Cerebellar cortex (tissue), 1 donor: ENCODE measurements around the gene FIZ1.

Experiments
- DNase-seq: peaks from one replicate; pipeline ENCODE4 v3.0.0-alpha.2; 2015; ENCODE audit warnings: low spot score

The FIZ1 gene

GRCh38 chr19:55613930-55614710 lies 14.8 kb upstream of the FIZ1 start:
- DNase-seq = no peak

DNA sequence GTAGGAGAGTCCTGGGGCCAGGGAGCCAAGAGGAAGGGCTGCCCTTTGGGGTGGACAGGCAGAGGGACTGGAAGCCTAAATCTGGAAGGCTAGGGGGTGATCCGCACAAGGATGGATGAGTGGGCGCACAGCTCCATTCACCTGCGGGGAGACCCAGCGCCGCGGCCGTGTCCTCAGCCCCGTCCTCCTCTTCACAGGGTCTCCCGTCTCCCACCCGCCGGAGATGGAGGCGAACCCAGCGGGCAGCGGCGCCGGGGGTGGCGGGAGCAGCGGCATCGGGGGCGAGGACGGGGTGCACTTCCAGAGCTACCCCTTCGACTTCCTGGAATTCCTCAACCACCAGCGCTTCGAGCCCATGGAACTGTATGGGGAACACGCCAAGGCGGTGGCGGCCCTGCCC lies 14.1 kb upstream of the FIZ1 start:
- DNase-seq = no peak

DNA sequence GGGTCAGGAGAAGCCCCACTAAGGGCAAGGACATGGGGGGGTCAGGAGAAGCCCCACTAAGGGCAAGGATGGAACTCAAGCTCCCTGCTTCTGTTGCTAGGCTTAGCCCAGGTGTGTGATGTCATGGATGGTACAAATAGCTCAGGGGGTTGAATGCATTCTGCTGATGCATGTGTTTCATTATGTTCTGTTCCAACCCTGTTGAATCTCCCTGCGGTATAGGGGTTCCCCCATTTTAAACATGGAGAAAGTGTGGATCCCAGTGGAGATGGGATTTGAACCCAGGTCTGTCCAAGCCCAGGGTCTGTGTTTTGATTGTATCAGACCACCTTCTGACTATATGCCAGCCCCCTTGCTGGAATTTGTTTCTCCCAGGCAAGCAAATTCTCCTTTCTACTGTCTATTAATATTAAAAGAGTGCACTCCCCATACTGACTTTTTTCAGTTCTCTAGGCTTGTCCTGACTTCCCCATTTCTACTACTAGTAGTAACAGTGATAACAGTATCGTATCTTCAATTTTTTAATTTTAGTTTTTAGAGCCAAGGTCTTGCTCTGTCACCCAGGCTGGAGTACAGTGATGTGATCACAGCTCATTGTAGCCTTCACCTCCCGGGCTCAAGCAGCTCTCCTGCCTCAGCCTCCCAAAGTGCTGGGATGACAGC lies 12.8 kb upstream of the FIZ1 start:
- DNase-seq = no peak

- no peak for DNase-seq
These were observed 12.1 kb upstream of the FIZ1 start for GRCh38 chr19:55611300-55611982.

DNA sequence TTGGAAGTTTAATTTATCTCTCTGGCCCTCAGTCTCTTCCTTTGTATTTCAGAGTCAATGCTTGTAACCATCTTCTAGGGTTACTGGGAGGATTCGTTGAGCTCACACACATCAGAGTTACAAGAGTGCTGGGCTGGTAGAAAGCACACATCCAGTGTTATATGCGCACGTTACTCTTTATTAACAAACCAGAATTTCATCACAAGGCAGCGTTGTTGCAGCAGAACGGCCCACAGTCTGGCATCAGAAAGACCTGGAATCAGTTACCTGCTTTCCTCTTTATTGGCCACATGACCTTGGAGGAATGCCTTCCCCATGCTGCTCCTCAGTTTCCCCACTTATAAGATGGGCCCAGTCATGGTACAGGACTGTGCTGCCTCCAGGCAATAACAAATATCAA lies 10.0 kb upstream of the FIZ1 start:
- no peak for DNase-seq

DNA sequence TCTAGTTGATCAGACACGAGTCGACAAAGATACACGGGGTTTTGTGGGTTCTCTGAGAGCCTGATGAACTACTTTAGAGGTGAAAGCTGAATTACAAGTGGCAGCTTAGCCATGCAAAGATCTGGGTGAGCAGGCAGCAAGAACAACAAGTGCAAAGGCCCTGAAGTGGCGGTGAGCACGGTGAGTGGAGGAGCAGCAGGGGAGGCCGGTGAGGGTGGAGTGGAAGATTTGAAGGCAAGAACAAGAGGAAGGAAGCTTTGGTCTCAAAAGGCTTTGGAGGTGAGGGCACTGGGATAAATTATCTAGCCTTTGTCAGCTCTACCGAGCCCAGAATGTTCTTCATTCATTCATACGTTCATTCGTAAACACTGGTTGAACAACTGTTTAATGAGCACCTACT lies 7.5 kb upstream of the FIZ1 start:
- no peak for DNase-seq

GRCh38 chr19:55606471-55606787 lies 7.1 kb upstream of the FIZ1 start:
- no peak for DNase-seq

DNA sequence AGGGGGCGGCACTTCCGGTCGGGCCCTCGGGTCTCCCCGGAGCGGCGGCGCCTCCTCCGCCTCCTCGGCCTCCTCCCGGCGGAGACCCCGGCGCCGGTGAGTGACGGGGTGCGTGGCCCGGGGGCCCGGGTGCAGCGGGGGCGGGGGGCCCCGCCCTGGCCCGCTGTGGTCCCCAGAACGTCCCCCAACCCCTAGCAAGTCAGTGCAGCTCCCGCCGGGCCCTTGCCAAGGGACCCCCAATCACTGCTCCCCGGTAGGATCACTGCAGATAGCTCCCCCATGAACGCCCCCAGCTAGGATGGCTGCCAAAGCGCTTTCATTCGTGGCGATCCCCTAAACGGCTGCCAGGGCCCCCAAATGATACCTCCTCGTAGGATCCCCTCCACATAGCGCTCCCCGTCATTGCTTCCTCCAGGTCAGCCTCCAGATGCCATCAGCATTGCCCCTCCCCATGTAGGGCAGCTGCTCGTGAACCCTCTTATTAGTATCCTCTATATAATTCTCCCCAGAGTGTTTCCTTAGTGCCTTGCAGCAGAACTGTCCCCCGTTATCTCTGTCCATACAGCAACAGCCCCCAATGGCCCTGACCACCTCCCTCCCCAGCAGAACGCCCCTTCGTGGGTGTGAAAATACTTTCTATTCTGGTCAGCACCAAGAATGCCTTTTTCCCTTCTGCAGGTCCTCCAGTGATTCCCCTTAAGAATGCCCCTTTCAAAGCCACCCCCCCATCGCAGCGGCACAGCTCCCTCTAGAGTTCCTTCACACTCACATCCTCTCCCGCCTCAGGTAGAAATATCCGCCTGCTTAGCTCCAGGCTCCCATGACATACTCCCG lies 6.5 kb upstream of the FIZ1 start, which contains the start of gene ZNF865:
Gene ZNF865 (plus strand): TSS at position 11 of the 834 bp plus-strand sequence. CDS start 7,972 bp downstream, outside the sequence.
- DNase-seq = peak; percentile 95

DNA sequence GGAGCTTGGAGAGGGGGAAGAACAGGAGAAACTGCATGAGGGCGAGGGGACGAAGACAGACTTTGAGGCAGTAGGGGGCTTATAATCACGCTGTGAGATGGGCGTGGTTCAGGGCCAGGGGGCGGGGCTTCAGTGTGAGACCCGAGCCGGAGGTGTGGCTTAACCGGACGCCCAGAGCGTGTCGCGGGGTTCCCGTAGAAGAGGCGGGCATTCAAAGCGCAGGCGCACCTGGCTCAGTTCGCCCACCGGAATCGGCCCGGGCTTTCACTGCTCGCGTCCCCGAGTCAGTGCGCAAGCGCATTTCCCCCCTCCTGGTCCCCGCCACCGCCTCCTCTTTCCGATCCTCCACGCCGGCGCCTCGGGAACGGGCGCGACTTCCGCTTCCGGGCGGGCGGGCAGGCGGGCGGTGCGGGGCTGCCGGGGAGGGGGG lies 5.9 kb upstream of the FIZ1 start:
- DNase-seq = peak; percentile 97

DNA sequence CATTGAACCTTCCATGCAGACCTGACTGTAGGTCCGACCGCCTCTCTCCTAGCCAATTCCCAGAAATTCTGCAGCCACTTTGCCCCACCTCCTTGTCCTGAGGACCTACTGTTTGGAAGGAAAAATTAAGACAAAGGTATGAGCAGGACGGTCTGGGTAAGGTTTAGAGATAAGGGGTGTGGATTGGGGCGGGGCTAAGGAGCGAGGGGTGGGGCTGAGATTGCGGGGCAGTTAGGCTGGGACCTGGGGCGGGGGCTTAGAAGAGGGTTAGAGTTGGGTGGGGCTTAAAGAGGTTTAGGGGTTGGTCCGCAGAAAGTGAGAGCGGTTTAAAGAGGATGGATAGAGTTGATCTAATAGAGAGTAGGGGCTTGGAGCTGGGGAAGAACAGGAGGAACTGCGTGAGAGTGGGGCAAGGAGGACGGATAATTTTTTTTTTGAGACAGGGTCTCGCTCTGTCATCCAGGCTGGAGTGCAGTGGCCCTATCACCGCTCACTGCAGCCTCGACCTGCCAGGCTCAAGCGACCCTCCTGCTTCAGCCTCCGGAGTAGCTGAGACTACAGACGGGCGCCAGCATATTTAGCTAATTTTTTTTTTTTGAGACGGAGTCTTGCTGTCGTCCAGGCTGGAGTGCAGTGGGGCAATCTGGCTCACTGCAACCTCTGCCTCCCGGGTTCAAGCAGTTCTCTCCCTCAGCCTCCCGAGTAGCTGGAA lies 4.4 kb upstream of the FIZ1 start:
- DNase-seq = no peak

GRCh38 chr19:55603115-55603514 lies 3.8 kb upstream of the FIZ1 start:
- DNase-seq = no peak

- no peak for DNase-seq
These were observed 3.0 kb upstream of the FIZ1 start for GRCh38 chr19:55602104-55603001.

DNA sequence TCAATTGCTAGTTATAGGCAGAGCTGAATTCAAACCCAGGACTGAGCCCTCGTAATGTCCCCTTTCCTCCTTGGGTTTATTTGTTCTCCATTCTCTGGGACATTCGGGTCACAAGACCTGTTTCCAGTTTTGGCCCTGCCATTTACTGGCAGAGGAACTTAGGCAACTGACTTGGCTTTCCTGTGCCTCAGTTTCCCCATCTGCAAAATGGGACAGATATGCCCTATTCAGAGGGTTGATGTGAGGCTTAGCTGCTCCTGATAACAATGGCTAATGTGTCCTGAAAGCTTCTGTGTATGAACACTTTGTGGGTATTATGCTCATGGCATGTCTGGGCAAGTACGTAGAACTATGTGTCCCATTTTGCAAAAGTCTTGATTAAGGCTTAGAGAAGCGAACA lies 1.8 kb upstream of the FIZ1 start:
- DNase-seq = no peak

GRCh38 chr19:55600662-55601028 lies 1.3 kb upstream of the FIZ1 start:
- no peak for DNase-seq

GRCh38 chr19:55599842-55600661 lies 735 bp upstream of the FIZ1 start, which contains the start of gene ZNF524:
Gene ZNF524 (plus strand): TSS chr19:55600288. CDS start chr19:55602113, 1,825 bp downstream.
- DNase-seq = peak; percentile 96

DNA sequence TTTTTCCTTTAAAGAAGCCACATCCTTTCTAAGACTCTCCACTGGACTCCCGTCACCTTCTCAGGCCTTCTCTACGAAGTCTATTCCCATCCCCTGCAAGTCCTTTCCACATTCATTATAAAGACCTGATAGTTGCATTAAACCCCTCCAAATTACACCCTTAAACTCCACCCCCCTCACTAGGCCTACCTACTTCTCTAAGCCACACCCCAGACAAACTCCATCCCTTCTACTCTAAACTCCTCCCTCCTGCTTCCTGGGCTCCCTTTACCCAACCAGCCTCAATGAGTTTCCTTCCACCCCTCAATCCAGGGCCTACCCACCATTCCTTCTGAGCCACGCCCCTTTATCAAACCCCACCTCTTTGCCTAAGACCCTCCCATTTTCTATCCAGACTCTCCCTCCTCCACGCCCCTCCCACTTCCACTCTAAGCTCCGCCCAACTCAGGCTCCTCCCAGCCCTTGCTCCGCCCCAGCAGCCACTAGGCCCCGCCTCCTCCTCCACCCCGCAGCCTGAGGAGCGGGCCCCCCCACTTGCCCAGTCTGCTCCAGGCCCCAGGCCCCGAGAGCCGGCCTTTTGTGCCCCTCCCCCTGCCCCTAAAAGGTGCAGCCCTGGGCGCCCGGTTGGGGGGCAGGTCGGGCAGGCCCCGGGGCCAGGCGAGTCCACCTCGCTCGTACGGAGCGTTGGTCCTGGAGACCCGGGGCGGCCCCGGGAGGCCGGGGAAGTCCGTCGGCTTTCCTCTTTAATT lies 424 bp downstream of the FIZ1 start:
- DNase-seq = peak; percentile 95

GRCh38 chr19:55598034-55598433 lies 1.3 kb downstream of the FIZ1 start:
- DNase-seq = no peak

- no peak for DNase-seq
These were observed 1.8 kb downstream of the FIZ1 start for GRCh38 chr19:55597501-55597921.

- no peak for DNase-seq
These were observed 3.0 kb downstream of the FIZ1 start for GRCh38 chr19:55596304-55596703.
